AG09309 (cell line): Measurements from ENCODE around the gene NDUFS4.
A peak's percentile ranks its signal among the peaks of the same experiment; 100 is the strongest.
"Not testable (repeated sequence)": the region's sequence is repeated elsewhere in the genome, so short reads cannot be mapped to it uniquely, and the experiment has no call there.

Experiments used
- DNase-seq: peaks from one replicate; pipeline ENCODE4 v3.0.0-alpha.2; 2010; ENCODE audit warnings: low read depth
- H3K4me3 ChIP-seq: 2 replicates; pipeline ENCODE4 v1.5.1; 2011; ENCODE audit warnings: mild to moderate bottlenecking, low read depth, low read length, moderate library complexity; ENCODE audit not compliant: control insufficient read depth
- TF ChIP-seq, protein P1 (sequence below): IDR thresholded peaks from 2 replicates; pipeline ENCODE4 v1.5.1; 2011; ENCODE audit warnings: mild to moderate bottlenecking, low read depth, low read length, inconsistent platforms; ENCODE audit not compliant: insufficient read depth, control insufficient read depth; ENCODE audit errors: missing control alignments

NDUFS4 gene

DNA sequence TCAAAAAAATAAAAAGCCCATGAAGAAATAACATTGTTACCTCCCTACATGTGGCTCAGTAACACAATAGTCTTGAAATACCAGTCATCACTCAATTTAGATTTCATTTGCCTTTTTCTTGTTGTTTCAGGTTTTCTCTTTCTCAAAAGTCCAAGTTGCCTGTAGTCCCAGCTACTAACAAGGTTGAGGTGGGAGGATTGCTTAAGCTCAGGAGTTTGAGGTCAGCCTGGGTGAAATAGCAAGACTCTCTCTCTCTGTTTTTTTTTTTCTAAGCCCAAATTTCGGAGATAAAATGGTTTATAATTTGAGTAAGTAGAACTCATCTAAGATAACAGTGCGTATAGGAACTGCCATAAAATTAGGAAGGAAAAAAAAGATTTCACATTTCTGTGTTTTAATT lies 17.5 kb upstream of the NDUFS4 start:
- no peak for DNase-seq
- TF ChIP-seq, protein P1, sequence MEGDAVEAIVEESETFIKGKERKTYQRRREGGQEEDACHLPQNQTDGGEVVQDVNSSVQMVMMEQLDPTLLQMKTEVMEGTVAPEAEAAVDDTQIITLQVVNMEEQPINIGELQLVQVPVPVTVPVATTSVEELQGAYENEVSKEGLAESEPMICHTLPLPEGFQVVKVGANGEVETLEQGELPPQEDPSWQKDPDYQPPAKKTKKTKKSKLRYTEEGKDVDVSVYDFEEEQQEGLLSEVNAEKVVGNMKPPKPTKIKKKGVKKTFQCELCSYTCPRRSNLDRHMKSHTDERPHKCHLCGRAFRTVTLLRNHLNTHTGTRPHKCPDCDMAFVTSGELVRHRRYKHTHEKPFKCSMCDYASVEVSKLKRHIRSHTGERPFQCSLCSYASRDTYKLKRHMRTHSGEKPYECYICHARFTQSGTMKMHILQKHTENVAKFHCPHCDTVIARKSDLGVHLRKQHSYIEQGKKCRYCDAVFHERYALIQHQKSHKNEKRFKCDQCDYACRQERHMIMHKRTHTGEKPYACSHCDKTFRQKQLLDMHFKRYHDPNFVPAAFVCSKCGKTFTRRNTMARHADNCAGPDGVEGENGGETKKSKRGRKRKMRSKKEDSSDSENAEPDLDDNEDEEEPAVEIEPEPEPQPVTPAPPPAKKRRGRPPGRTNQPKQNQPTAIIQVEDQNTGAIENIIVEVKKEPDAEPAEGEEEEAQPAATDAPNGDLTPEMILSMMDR: no peak
- H3K4me3 ChIP-seq: no peak overlapping the region

DNA sequence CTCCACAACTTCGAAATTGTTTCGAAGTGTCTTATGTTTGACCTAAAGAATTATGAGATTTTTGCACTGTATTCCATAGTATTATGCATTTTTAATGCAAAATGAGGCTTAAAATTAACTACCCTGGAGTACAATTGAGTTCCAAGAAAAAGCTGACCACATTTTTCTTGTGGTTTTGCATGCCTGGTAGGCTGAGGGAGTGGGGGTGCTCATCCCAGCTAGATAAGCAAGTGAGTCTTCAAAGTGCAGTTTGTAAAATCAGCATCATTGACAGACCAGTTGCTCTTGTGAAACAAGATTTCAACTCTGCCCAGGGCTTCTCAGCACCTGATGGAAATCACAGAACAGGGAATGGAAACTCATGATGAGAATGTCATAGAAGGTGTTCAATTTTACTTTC lies 17.0 kb upstream of the NDUFS4 start:
- DNase-seq: peak; percentile 17
- no peak overlapping the region for H3K4me3 ChIP-seq
- TF ChIP-seq, protein P1: no peak

DNA sequence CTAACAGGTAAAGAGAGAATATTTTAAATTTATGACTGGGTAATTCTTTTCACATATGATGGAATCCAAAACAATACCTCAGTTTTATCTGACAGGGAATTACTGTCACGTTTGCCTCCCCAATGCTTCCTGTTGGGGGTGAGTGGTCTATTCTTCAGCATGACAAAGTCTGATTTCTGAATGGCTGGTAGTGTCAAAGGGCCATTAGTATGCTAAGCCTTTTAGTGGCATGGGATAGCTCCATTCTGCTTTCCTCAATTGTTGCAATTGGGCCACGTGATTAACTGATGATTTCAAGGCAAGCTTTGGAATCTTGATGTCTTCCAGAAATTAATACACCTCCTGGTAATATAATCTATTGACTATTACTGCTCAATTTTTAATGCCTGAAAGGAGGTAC lies 14.7 kb upstream of the NDUFS4 start:
- TF ChIP-seq, protein P1: no peak
- DNase-seq: no peak
- H3K4me3 ChIP-seq: no peak overlapping the region

DNA sequence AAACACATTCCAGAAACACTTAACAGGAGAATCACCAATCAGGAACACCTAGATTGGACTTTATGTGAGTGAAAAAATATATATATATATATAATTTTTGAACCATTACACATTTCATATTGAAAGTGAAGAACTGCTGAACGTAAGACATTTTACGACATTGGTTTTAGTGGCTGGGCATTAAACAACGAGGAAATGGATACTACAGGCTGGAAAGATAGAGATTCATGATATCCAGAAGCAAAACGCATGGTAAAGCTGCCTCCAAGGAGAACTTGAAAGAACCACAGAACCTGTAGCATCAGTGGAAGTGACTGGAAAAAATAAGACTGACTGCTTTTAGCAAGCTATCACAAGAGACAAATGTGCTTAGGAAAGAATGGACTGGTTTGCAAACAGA lies 13.2 kb upstream of the NDUFS4 start:
- TF ChIP-seq, protein P1: no peak
- no peak overlapping the region for H3K4me3 ChIP-seq
- DNase-seq: no peak

DNA sequence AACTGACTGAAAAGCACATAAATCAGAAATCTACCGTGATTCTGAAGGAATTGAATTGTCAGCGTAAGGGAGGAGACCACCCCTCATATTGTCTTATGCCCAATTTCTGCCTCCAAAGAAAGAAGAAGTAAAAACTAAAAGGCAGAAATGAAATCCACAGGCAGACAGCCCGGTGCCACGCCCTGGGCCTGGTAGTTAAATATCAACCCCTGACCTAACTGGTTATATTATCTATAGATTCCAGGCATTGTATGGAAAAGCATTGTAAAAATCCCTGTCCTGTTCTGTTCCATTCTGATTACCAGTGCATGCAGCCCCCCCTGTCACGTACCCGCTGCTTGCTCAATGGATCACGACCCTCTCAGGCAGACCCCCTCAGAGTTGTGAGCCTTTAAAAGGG lies 11.9 kb upstream of the NDUFS4 start:
- H3K4me3 ChIP-seq, DNase-seq: not testable (repeated sequence)

DNA sequence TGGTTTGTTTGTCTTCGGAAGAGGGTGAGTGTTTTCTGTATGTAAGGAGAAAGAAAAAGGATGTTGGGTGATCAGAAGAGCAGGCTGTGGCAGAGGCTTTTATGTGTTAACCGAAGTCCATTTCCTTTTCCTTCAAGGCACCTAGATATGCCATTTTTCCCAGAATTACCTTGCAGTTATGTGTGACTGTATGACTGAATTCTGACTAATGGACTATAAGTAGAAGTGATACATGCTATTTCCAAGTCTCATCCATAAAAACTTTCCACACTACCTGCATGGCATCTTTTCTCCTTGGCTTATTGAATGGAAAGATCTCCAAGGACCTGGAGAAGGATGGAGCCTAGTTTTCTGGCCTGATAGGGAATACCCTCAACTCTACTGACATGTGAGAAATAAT lies 10.6 kb upstream of the NDUFS4 start:
- no peak for DNase-seq
- TF ChIP-seq, protein P1: no peak
- no peak overlapping the region for H3K4me3 ChIP-seq

DNA sequence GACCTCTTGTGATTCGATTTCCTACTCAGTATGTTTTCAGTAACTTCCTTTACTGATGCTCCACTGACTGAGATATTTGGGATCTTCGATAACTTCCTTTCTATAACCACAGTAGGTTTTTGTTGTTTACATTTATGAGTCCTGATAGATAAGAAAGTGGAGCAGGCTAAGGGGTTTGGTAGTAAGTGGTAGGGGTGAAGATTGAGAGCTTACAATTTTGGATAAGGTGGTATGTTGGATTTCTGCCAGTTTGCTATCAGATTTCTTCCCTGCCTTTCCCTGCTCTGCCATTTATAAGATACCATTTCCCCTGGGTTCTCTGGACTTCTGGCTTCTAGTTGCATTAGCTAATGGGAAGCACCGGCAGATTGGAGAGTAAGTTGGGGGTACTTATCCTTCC lies 7.9 kb upstream of the NDUFS4 start:
- TF ChIP-seq, protein P1: no peak
- DNase-seq: no peak
- H3K4me3 ChIP-seq: no peak overlapping the region
